ENCODE measurements around the gene MEIS2.

Gene MEIS2

GRCh38 chr15:36877294-36877693 is 223.1 kb downstream of the MEIS2 start:
- Histone ChIP-seq H3K4me1 (ENCODE audit: control insufficient read depth in 2 of 2, insufficient read depth in 2 of 2, low read length in 2 of 2) (no peaks in the 10 kb centered on the region), H3K9ac (ENCODE audit: low read depth in 1 of 2, low read length in 2 of 2) (no peak overlapping the region), H3K4me3 (ENCODE audit: low read length in 2 of 2) (no peak overlapping the region), H3K9me3 (ENCODE audit: control insufficient read depth in 2 of 2, low read length in 2 of 2) (no peaks in the 10 kb centered on the region), H3K27me3 (ENCODE audit: control insufficient read depth in 2 of 2, insufficient read depth in 2 of 2, low read length in 2 of 2) (peaks cover 31 to 51% of the 10 kb centered on the region in 2 donors), H3K27ac (ENCODE audit: low read depth in 2 of 2, low read length in 2 of 2) (no peak overlapping the region), H3K36me3 (ENCODE audit: control insufficient read depth in 2 of 2, insufficient read depth in 2 of 2, low read length in 2 of 2) (no peaks in the 10 kb centered on the region)

GRCh38 chr15:36875740-36876334 is 224.5 kb downstream of the MEIS2 start:
- Histone ChIP-seq H3K27ac (ENCODE audit: low read depth in 2 of 2, low read length in 2 of 2) (no peak overlapping the region), H3K27me3 (ENCODE audit: control insufficient read depth in 2 of 2, insufficient read depth in 2 of 2, low read length in 2 of 2) (peaks cover 19 to 37% of the 10 kb centered on the region in 2 donors), H3K4me3 (ENCODE audit: low read length in 2 of 2) (no peak overlapping the region), H3K9ac (ENCODE audit: low read depth in 1 of 2, low read length in 2 of 2) (no peak overlapping the region), H3K4me1 (ENCODE audit: control insufficient read depth in 2 of 2, insufficient read depth in 2 of 2, low read length in 2 of 2) (no peaks in the 10 kb centered on the region), H3K9me3 (ENCODE audit: control insufficient read depth in 2 of 2, low read length in 2 of 2) (no peaks in the 10 kb centered on the region), H3K36me3 (ENCODE audit: control insufficient read depth in 2 of 2, insufficient read depth in 2 of 2, low read length in 2 of 2) (no peaks in the 10 kb centered on the region)

GRCh38 chr15:36874930-36875329 is 225.4 kb downstream of the MEIS2 start:
- H3K9ac ChIP-seq (ENCODE audit: low read depth in 1 of 2, low read length in 2 of 2): no peak overlapping the region
- H3K4me1 ChIP-seq (ENCODE audit: control insufficient read depth in 2 of 2, insufficient read depth in 2 of 2, low read length in 2 of 2): no peaks in the 10 kb centered on the region
- no peak overlapping the region for H3K4me3 ChIP-seq (ENCODE audit: low read length in 2 of 2)
- H3K36me3 ChIP-seq (ENCODE audit: control insufficient read depth in 2 of 2, insufficient read depth in 2 of 2, low read length in 2 of 2): no peaks in the 10 kb centered on the region
- H3K9me3 ChIP-seq (ENCODE audit: control insufficient read depth in 2 of 2, low read length in 2 of 2): no peaks in the 10 kb centered on the region
- peaks cover 13 to 28% of the 10 kb centered on the region in 2 donors for H3K27me3 ChIP-seq (ENCODE audit: control insufficient read depth in 2 of 2, insufficient read depth in 2 of 2, low read length in 2 of 2)
- H3K27ac ChIP-seq (ENCODE audit: low read depth in 2 of 2, low read length in 2 of 2): no peak overlapping the region

- Histone ChIP-seq H3K36me3 (ENCODE audit: control insufficient read depth in 2 of 2, insufficient read depth in 2 of 2, low read length in 2 of 2) (no peaks in the 10 kb centered on the region), H3K27ac (ENCODE audit: low read depth in 2 of 2, low read length in 2 of 2) (no peak overlapping the region), H3K4me3 (ENCODE audit: low read length in 2 of 2) (no peak overlapping the region), H3K27me3 (ENCODE audit: control insufficient read depth in 2 of 2, insufficient read depth in 2 of 2, low read length in 2 of 2) (no peaks in the 10 kb centered on the region), H3K4me1 (ENCODE audit: control insufficient read depth in 2 of 2, insufficient read depth in 2 of 2, low read length in 2 of 2) (no peaks in the 10 kb centered on the region), H3K9me3 (ENCODE audit: control insufficient read depth in 2 of 2, low read length in 2 of 2) (no peaks in the 10 kb centered on the region), H3K9ac (ENCODE audit: low read depth in 1 of 2, low read length in 2 of 2) (no peak overlapping the region)
Measured at GRCh38 chr15:36867436-36867835, 232.9 kb downstream of the MEIS2 start.

- Histone ChIP-seq H3K9ac (ENCODE audit: low read depth in 1 of 2, low read length in 2 of 2) (no peak overlapping the region), H3K4me1 (ENCODE audit: control insufficient read depth in 2 of 2, insufficient read depth in 2 of 2, low read length in 2 of 2) (no peaks in the 10 kb centered on the region), H3K27ac (ENCODE audit: low read depth in 2 of 2, low read length in 2 of 2) (no peak overlapping the region), H3K4me3 (ENCODE audit: low read length in 2 of 2) (no peak overlapping the region), H3K27me3 (ENCODE audit: control insufficient read depth in 2 of 2, insufficient read depth in 2 of 2, low read length in 2 of 2) (no peaks in the 10 kb centered on the region), H3K9me3 (ENCODE audit: control insufficient read depth in 2 of 2, low read length in 2 of 2) (no peaks in the 10 kb centered on the region), H3K36me3 (ENCODE audit: control insufficient read depth in 2 of 2, insufficient read depth in 2 of 2, low read length in 2 of 2) (no peaks in the 10 kb centered on the region)
Measured at GRCh38 chr15:36866896-36867295, 233.5 kb downstream of the MEIS2 start.

GRCh38 chr15:36863570-36863969 is 236.8 kb downstream of the MEIS2 start:
- Histone ChIP-seq H3K27me3 (ENCODE audit: control insufficient read depth in 2 of 2, insufficient read depth in 2 of 2, low read length in 2 of 2) (no peaks in the 10 kb centered on the region), H3K9ac (ENCODE audit: low read depth in 1 of 2, low read length in 2 of 2) (no peak overlapping the region), H3K4me3 (ENCODE audit: low read length in 2 of 2) (no peak overlapping the region), H3K4me1 (ENCODE audit: control insufficient read depth in 2 of 2, insufficient read depth in 2 of 2, low read length in 2 of 2) (no peaks in the 10 kb centered on the region), H3K27ac (ENCODE audit: low read depth in 2 of 2, low read length in 2 of 2) (no peak overlapping the region), H3K9me3 (ENCODE audit: control insufficient read depth in 2 of 2, low read length in 2 of 2) (no peaks in the 10 kb centered on the region), H3K36me3 (ENCODE audit: control insufficient read depth in 2 of 2, insufficient read depth in 2 of 2, low read length in 2 of 2) (no peaks in the 10 kb centered on the region)

GRCh38 chr15:36860792-36861191 is 239.6 kb downstream of the MEIS2 start:
- Histone ChIP-seq H3K27me3 (ENCODE audit: control insufficient read depth in 2 of 2, insufficient read depth in 2 of 2, low read length in 2 of 2) (no peaks in the 10 kb centered on the region), H3K4me1 (ENCODE audit: control insufficient read depth in 2 of 2, insufficient read depth in 2 of 2, low read length in 2 of 2) (no peaks in the 10 kb centered on the region), H3K36me3 (ENCODE audit: control insufficient read depth in 2 of 2, insufficient read depth in 2 of 2, low read length in 2 of 2) (no peaks in the 10 kb centered on the region), H3K4me3 (ENCODE audit: low read length in 2 of 2) (no peak overlapping the region), H3K27ac (ENCODE audit: low read depth in 2 of 2, low read length in 2 of 2) (no peak overlapping the region), H3K9me3 (ENCODE audit: control insufficient read depth in 2 of 2, low read length in 2 of 2) (no peaks in the 10 kb centered on the region), H3K9ac (ENCODE audit: low read depth in 1 of 2, low read length in 2 of 2) (no peak overlapping the region)

- H3K9ac ChIP-seq (ENCODE audit: low read depth in 1 of 2, low read length in 2 of 2): no peak overlapping the region
- H3K27me3 ChIP-seq (ENCODE audit: control insufficient read depth in 2 of 2, insufficient read depth in 2 of 2, low read length in 2 of 2): no peaks in the 10 kb centered on the region
- H3K9me3 ChIP-seq (ENCODE audit: control insufficient read depth in 2 of 2, low read length in 2 of 2): no peaks in the 10 kb centered on the region
- no peak overlapping the region for H3K27ac ChIP-seq (ENCODE audit: low read depth in 2 of 2, low read length in 2 of 2)
- H3K36me3 ChIP-seq (ENCODE audit: control insufficient read depth in 2 of 2, insufficient read depth in 2 of 2, low read length in 2 of 2): no peaks in the 10 kb centered on the region
- H3K4me1 ChIP-seq (ENCODE audit: control insufficient read depth in 2 of 2, insufficient read depth in 2 of 2, low read length in 2 of 2): no peaks in the 10 kb centered on the region
- H3K4me3 ChIP-seq (ENCODE audit: low read length in 2 of 2): no peak overlapping the region
Measured at GRCh38 chr15:36858423-36858822, 241.9 kb downstream of the MEIS2 start.

GRCh38 chr15:36856339-36856973 is 243.9 kb downstream of the MEIS2 start:
- H3K4me1 ChIP-seq (ENCODE audit: control insufficient read depth in 2 of 2, insufficient read depth in 2 of 2, low read length in 2 of 2): no peaks in the 10 kb centered on the region
- no peak overlapping the region for H3K4me3 ChIP-seq (ENCODE audit: low read length in 2 of 2)
- no peak overlapping the region for H3K27ac ChIP-seq (ENCODE audit: low read depth in 2 of 2, low read length in 2 of 2)
- no peaks in the 10 kb centered on the region for H3K9me3 ChIP-seq (ENCODE audit: control insufficient read depth in 2 of 2, low read length in 2 of 2)
- H3K9ac ChIP-seq (ENCODE audit: low read depth in 1 of 2, low read length in 2 of 2): no peak overlapping the region
- no peaks in the 10 kb centered on the region for H3K36me3 ChIP-seq (ENCODE audit: control insufficient read depth in 2 of 2, insufficient read depth in 2 of 2, low read length in 2 of 2)
- no peaks in the 10 kb centered on the region for H3K27me3 ChIP-seq (ENCODE audit: control insufficient read depth in 2 of 2, insufficient read depth in 2 of 2, low read length in 2 of 2)

- no peak overlapping the region for H3K9ac ChIP-seq (ENCODE audit: low read depth in 1 of 2, low read length in 2 of 2)
- H3K4me3 ChIP-seq (ENCODE audit: low read length in 2 of 2): no peak overlapping the region
- H3K27me3 ChIP-seq (ENCODE audit: control insufficient read depth in 2 of 2, insufficient read depth in 2 of 2, low read length in 2 of 2): no peaks in the 10 kb centered on the region
- no peaks in the 10 kb centered on the region for H3K9me3 ChIP-seq (ENCODE audit: control insufficient read depth in 2 of 2, low read length in 2 of 2)
- H3K4me1 ChIP-seq (ENCODE audit: control insufficient read depth in 2 of 2, insufficient read depth in 2 of 2, low read length in 2 of 2): no peaks in the 10 kb centered on the region
- no peaks in the 10 kb centered on the region for H3K36me3 ChIP-seq (ENCODE audit: control insufficient read depth in 2 of 2, insufficient read depth in 2 of 2, low read length in 2 of 2)
- H3K27ac ChIP-seq (ENCODE audit: low read depth in 2 of 2, low read length in 2 of 2): no peak overlapping the region
Measured at GRCh38 chr15:36850864-36851263, 249.5 kb downstream of the MEIS2 start.
